ENCODE measurements around the gene NR6A1.
A peak's percentile ranks its signal among the peaks of the same experiment; 100 is the strongest.

NR6A1 gene

DNA sequence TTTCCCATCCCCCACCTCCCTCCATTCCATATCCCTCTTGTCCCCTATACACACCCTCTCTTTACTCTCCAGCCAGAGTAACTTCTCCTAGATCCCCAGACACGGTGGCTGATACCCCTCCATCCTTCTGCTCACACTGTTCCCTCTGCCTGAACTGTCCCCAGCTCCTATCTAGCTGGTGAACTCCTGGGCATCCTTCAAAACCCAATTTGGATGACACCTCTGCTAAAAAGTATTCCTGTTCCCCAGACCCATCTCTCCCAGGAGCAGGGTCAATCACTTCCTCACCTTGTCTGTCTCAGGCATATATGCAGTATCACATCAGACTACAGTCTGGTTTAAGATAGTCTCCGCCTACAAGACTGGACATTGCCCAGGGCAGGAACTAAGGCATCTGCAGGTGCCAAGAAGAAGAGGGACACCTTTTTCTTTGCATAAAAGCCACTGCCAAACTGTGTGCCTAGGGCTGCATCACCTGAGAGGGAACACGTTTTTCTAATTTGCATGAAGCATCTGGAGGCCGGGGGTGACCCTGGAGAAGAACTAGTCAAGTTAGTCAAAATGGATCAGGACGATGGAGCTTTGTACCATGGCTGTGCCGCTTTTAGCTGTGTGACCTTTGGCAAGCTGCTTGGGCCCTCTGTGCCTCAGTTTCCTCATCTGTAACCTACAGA lies 291.0 kb downstream of the NR6A1 start:
- Histone ChIP-seq H3K4me1 (ENCODE audit: insufficient read depth, low read length, poor library complexity, severe bottlenecking) (no peaks in the 10 kb centered on the region), H3K4me3 (ENCODE audit: low read length, poor library complexity, severe bottlenecking) (no peak overlapping the region), H3K9me3 (ENCODE audit: insufficient read depth, low read depth, low read length) (no peaks in the 10 kb centered on the region), H3K79me2 (ENCODE audit: insufficient read depth, low read length) (no peaks in the 10 kb centered on the region), H3F3A (ENCODE audit: low read depth) (no peaks in the 10 kb centered on the region), H3K4me2 (ENCODE audit: low read depth, low read length, poor library complexity, severe bottlenecking) (no peak overlapping the region), H3K27me3 (ENCODE audit: insufficient read depth, low read length, poor library complexity, severe bottlenecking) (no peaks in the 10 kb centered on the region), H4K20me1 (ENCODE audit: insufficient read depth, low read length, poor library complexity, severe bottlenecking) (no peaks in the 10 kb centered on the region), H3K36me3 (ENCODE audit: insufficient read depth, low read length) (no peaks in the 10 kb centered on the region), H2AFZ (ENCODE audit: low read length) (peak overlapping the region; percentile 54; the same call in 1 of the 2 replicates), H3K9me2 (replicated peaks; ENCODE audit: low read depth, low read length) (no peaks in the 10 kb centered on the region), H3K9ac (ENCODE audit: low read depth, low read length, poor library complexity, severe bottlenecking) (no peak overlapping the region)
- TF ChIP-seq CTCF (conservative IDR thresholded peaks at IDR 0.05; ENCODE audit: low read length) (no peak), EZH2phosphoT487 (IDR thresholded peaks at IDR 0.05; ENCODE audit: borderline replicate concordance) (no peak)

DNA sequence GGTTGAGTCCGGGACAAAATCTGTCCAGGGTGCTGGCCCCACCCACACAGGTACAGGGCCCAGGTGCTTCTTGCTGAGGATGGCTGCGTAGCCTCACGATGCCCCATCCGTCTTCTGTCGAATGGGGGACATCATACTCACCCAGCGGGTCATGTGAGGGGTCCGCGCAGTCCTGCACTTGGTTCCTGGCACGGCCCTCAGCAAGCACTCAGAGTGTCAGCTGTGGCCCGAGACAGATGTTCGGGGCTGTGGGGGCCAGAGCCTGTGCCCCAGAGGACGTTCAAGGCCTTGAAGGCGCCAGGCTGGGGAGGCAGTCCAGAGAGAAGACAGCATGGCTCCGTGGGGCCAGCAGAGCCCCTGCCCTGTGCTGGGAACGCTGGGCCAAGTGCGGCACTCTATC lies 291.7 kb downstream of the NR6A1 start:
- H3K9ac ChIP-seq (ENCODE audit: low read depth, low read length, poor library complexity, severe bottlenecking), result no peak overlapping the region
- no peaks in the 10 kb centered on the region for H3K79me2 ChIP-seq (ENCODE audit: insufficient read depth, low read length)
- H4K20me1 ChIP-seq (ENCODE audit: insufficient read depth, low read length, poor library complexity, severe bottlenecking), result no peaks in the 10 kb centered on the region
- H3K36me3 ChIP-seq (ENCODE audit: insufficient read depth, low read length), result no peaks in the 10 kb centered on the region
- H3K4me3 ChIP-seq (ENCODE audit: low read length, poor library complexity, severe bottlenecking), result no peak overlapping the region
- no peaks in the 10 kb centered on the region for H3K27me3 ChIP-seq (ENCODE audit: insufficient read depth, low read length, poor library complexity, severe bottlenecking)
- no peak overlapping the region for H3K4me2 ChIP-seq (ENCODE audit: low read depth, low read length, poor library complexity, severe bottlenecking)
- no peaks in the 10 kb centered on the region for H3F3A ChIP-seq (ENCODE audit: low read depth)
- no peak overlapping the region for H2AFZ ChIP-seq (ENCODE audit: low read length)
- TF ChIP-seq CTCF (conservative IDR thresholded peaks at IDR 0.05; ENCODE audit: low read length) (no peak), EZH2phosphoT487 (IDR thresholded peaks at IDR 0.05; ENCODE audit: borderline replicate concordance) (no peak)
- no peaks in the 10 kb centered on the region for H3K9me3 ChIP-seq (ENCODE audit: insufficient read depth, low read depth, low read length)
- H3K4me1 ChIP-seq (ENCODE audit: insufficient read depth, low read length, poor library complexity, severe bottlenecking), result no peaks in the 10 kb centered on the region
- no peaks in the 10 kb centered on the region for H3K9me2 ChIP-seq (replicated peaks; ENCODE audit: low read depth, low read length)

DNA sequence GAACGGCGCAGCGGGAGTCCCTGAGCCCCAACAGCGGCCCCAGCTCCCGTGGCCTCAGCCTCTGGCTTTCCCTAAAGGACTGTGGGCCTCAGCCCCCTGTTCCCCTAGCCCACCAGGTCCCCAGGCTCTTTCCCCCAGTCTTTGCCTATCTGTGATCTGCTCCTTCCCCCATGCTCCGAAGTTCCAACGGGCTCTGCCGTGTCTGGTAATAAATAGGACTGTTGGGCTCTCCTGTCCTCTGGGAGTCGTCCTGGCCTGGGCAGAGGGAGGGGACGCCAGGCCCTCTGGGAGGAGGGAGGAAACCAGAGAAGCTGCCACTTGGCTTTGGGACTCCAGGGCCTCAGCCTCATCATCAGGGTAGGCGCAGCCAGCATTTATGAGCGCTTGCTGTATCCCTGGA lies 292.8 kb downstream of the NR6A1 start:
- H3K9ac ChIP-seq (ENCODE audit: low read depth, low read length, poor library complexity, severe bottlenecking), result no peak overlapping the region
- H2AFZ ChIP-seq (ENCODE audit: low read length), result no peak overlapping the region
- no peaks in the 10 kb centered on the region for H3K27me3 ChIP-seq (ENCODE audit: insufficient read depth, low read length, poor library complexity, severe bottlenecking)
- no peaks in the 10 kb centered on the region for H4K20me1 ChIP-seq (ENCODE audit: insufficient read depth, low read length, poor library complexity, severe bottlenecking)
- H3K79me2 ChIP-seq (ENCODE audit: insufficient read depth, low read length), result no peaks in the 10 kb centered on the region
- TF ChIP-seq EZH2phosphoT487 (IDR thresholded peaks at IDR 0.05; ENCODE audit: borderline replicate concordance) (no peak), CTCF (conservative IDR thresholded peaks at IDR 0.05; ENCODE audit: low read length) (no peak)
- H3K9me3 ChIP-seq (ENCODE audit: insufficient read depth, low read depth, low read length), result no peaks in the 10 kb centered on the region
- H3K36me3 ChIP-seq (ENCODE audit: insufficient read depth, low read length), result no peaks in the 10 kb centered on the region
- no peak overlapping the region for H3K4me3 ChIP-seq (ENCODE audit: low read length, poor library complexity, severe bottlenecking)
- no peaks in the 10 kb centered on the region for H3F3A ChIP-seq (ENCODE audit: low read depth)
- no peaks in the 10 kb centered on the region for H3K4me1 ChIP-seq (ENCODE audit: insufficient read depth, low read length, poor library complexity, severe bottlenecking)
- no peaks in the 10 kb centered on the region for H3K9me2 ChIP-seq (replicated peaks; ENCODE audit: low read depth, low read length)
- no peak overlapping the region for H3K4me2 ChIP-seq (ENCODE audit: low read depth, low read length, poor library complexity, severe bottlenecking)

Measured in Loucy (cell line).